HCT116 (cell line): ENCODE results near the gene MS4A8. TPM values are rescaled to one million over a fixed set of nuclear protein-coding genes. Genes with fewer than 3 reads are reported as not detected.

ENCODE experiments used
- CEBPB ChIP-seq: IDR thresholded peaks from 2 replicates; pipeline ENCODE4 v1.6.1; 2012; ENCODE audit warnings: low read depth
- EZH2phosphoT487 ChIP-seq: fragments of 200-600 bp; IDR thresholded peaks from 2 replicates; pipeline ENCODE4 v1.6.1; 2018; ENCODE audit warnings: antibody characterized with exemption, borderline replicate concordance
- FOSL1 ChIP-seq: IDR thresholded peaks from 2 replicates; pipeline ENCODE4 v1.6.1; 2012; ENCODE audit warnings: low read depth
- MAX ChIP-seq: IDR thresholded peaks from 2 replicates; pipeline ENCODE4 v1.6.1; 2012
- SP1 ChIP-seq: IDR thresholded peaks from 2 replicates; pipeline ENCODE4 v1.6.1; 2012; ENCODE audit warnings: low read depth
- SRF ChIP-seq: IDR thresholded peaks from 2 replicates; pipeline ENCODE4 v1.6.1; 2012; ENCODE audit warnings: low read depth
- TCF7L2 ChIP-seq: IDR thresholded peaks from 2 replicates; pipeline ENCODE4 v1.7.0; 2011; ENCODE audit warnings: borderline replicate concordance, inconsistent platforms; ENCODE audit not compliant: insufficient read depth, insufficient read length; ENCODE audit errors: extremely low read depth
- ZFX ChIP-seq: fragments of 450-650 bp; IDR thresholded peaks from 2 replicates; pipeline ENCODE4 v1.6.1; 2017
- ZNF274 ChIP-seq: fragments of 200-500 bp; sonication (Bioruptor generic); IDR thresholded peaks from 2 replicates; pipeline ENCODE4 v1.6.1; 2014; ENCODE audit warnings: mild to moderate bottlenecking, low read depth, low read length, inconsistent platforms
- total RNA-seq: library from RNA; stranded (reverse); gene quantifications from one replicate; pipeline ENCODE4 v1.2.1, GENCODE V29; 2021; ENCODE audit not compliant: unreplicated experiment
- TF ChIP-seq, protein P1 (sequence below): IDR thresholded peaks from 2 replicates; pipeline ENCODE4 v1.6.1; 2012; ENCODE audit warnings: low read depth
- TF ChIP-seq, protein P2 (sequence below): IDR thresholded peaks from 2 replicates; pipeline ENCODE4 v1.6.1; 2012

MS4A8 gene
- total RNA-seq, 1 experiment from 2014 or later: 0.17 TPM

DNA sequence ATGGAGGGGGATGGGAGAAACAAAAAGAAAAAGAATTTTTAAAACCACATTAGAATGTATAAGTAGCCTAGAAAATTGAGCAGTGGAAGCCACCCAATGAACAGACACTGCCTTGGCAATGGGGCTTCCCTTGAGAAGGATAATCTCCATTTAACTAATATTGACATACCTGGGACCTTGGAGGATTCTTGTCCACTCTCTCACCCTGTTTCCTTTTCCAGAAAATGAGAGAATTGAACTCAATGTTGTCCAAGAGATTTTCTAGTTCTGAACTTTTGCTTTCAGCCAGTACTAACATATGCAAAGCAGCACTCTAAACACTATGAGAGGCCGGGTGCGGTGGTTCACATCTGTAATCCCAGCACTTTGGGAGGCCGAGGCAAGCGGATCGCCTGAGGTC, 524 bp downstream of the MS4A8 start (continued):
- TF ChIP-seq, protein P1, sequence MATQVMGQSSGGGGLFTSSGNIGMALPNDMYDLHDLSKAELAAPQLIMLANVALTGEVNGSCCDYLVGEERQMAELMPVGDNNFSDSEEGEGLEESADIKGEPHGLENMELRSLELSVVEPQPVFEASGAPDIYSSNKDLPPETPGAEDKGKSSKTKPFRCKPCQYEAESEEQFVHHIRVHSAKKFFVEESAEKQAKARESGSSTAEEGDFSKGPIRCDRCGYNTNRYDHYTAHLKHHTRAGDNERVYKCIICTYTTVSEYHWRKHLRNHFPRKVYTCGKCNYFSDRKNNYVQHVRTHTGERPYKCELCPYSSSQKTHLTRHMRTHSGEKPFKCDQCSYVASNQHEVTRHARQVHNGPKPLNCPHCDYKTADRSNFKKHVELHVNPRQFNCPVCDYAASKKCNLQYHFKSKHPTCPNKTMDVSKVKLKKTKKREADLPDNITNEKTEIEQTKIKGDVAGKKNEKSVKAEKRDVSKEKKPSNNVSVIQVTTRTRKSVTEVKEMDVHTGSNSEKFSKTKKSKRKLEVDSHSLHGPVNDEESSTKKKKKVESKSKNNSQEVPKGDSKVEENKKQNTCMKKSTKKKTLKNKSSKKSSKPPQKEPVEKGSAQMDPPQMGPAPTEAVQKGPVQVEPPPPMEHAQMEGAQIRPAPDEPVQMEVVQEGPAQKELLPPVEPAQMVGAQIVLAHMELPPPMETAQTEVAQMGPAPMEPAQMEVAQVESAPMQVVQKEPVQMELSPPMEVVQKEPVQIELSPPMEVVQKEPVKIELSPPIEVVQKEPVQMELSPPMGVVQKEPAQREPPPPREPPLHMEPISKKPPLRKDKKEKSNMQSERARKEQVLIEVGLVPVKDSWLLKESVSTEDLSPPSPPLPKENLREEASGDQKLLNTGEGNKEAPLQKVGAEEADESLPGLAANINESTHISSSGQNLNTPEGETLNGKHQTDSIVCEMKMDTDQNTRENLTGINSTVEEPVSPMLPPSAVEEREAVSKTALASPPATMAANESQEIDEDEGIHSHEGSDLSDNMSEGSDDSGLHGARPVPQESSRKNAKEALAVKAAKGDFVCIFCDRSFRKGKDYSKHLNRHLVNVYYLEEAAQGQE: no peak
- no peak for TF ChIP-seq MAX
- no peak for TF ChIP-seq SRF
- no peak for TF ChIP-seq SP1
- no peak for TF ChIP-seq CEBPB
- no peak for TF ChIP-seq EZH2phosphoT487
- TF ChIP-seq TCF7L2: no peak
- no peak for TF ChIP-seq ZFX
- TF ChIP-seq FOSL1: no peak
- no peak for TF ChIP-seq ZNF274
- TF ChIP-seq, protein P2, sequence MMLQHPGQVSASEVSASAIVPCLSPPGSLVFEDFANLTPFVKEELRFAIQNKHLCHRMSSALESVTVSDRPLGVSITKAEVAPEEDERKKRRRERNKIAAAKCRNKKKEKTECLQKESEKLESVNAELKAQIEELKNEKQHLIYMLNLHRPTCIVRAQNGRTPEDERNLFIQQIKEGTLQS: no peak
